Natural killer cell (primary cell): ENCODE data around the gene TLR9. TPM values are rescaled to one million over a fixed set of nuclear protein-coding genes. Genes with fewer than 3 reads are reported as not detected.

Experiments
- ATAC-seq, 3 donors: fragments of 150-1000 bp in 2 of 3; fragments of 200-7000 bp in 1 of 3; cut with Tn5 transposase; 1 replicate in 1 of 3; 2 replicates in 2 of 3; pipeline ENCODE4 v1.10.0; 2021; ENCODE audit warnings: mild to moderate bottlenecking in 2 of 3, moderate library complexity in 2 of 3
- DNase-seq, 2 donors: peaks; one replicate each; pipeline versions ENCODE4 v3.0.0 to v3.0.0-alpha.2; 2013 to 2021; ENCODE audit warnings: mixed read lengths in 1 of 2
- H3K27ac ChIP-seq: one replicate; pipeline ENCODE4 v1.5.1; 2013; ENCODE audit warnings: mild to moderate bottlenecking, low read length
- H3K27me3 ChIP-seq: one replicate; pipeline ENCODE4 v1.6.1; 2013; ENCODE audit warnings: low read length; ENCODE audit not compliant: control insufficient read depth, insufficient read depth
- H3K36me3 ChIP-seq: one replicate; pipeline ENCODE4 v1.6.1; 2013; ENCODE audit warnings: low read length; ENCODE audit not compliant: control insufficient read depth, insufficient read depth
- H3K4me1 ChIP-seq: one replicate; pipeline ENCODE4 v1.6.1; 2013; ENCODE audit warnings: low read length; ENCODE audit not compliant: control insufficient read depth, insufficient read depth
- H3K4me3 ChIP-seq: one replicate; pipeline ENCODE4 v1.5.1; 2013; ENCODE audit warnings: low read length
- H3K9me3 ChIP-seq: one replicate; pipeline ENCODE4 v1.6.1; 2013; ENCODE audit warnings: low read length; ENCODE audit not compliant: control insufficient read depth, insufficient read depth
- H3K27ac Mint-ChIP-seq, 2 donors: one replicate each; pipeline ENCODE4 v1.8.0; 2022; ENCODE audit warnings: mild to moderate bottlenecking in 2 of 2, mixed read lengths in 2 of 2, moderate library complexity in 1 of 2
- H3K27me3 Mint-ChIP-seq, 2 donors: one replicate each; pipeline ENCODE4 v1.8.0; 2022; ENCODE audit warnings: low read depth in 2 of 2, mixed read lengths in 2 of 2
- H3K36me3 Mint-ChIP-seq: one replicate; pipeline ENCODE4 v1.8.0; 2022; ENCODE audit warnings: mixed read lengths
- H3K4me1 Mint-ChIP-seq, 2 donors: one replicate each; pipeline ENCODE4 v1.8.0; 2022; ENCODE audit warnings: mixed read lengths in 2 of 2
- H3K4me3 Mint-ChIP-seq: one replicate; pipeline ENCODE4 v1.8.0; 2022; ENCODE audit warnings: mild to moderate bottlenecking, moderate library complexity, mixed read lengths
- H3K9me3 Mint-ChIP-seq, 2 donors: one replicate each; pipeline ENCODE4 v1.8.0; 2022; ENCODE audit warnings: mixed read lengths in 2 of 2
- CTCF ChIP-seq: fragments of 200-600 bp; IDR thresholded peaks from one replicate; pipeline ENCODE4 v1.8.0; 2022; ENCODE audit warnings: antibody characterized with exemption
- WGBS: methylation state at CpG from one replicate; pipeline ENCODE4 v1.1.7; 2013; ENCODE audit warnings: missing lambda C conversion rate; ENCODE audit not compliant: insufficient coverage; 5-methylcytosine and 5-hydroxymethylcytosine counted together
- intact Hi-C: fragments of 100-400 bp; cut with micrococcal nuclease; formaldehyde crosslinking; loops from one replicate; pipeline ENCODE4 v1.14.2; 2022
- total RNA-seq, 4 donors: library from RNA; stranded (reverse); fragments of 120-200 nt in 1 of 4; gene quantifications; one replicate each; pipeline versions ENCODE4 v1.2.3 to v1.2.4, GENCODE V29; 2013 to 2022

Gene TLR9
- total RNA-seq, 3 donors from 2014 or later (not counting 1 experiment from before 2014, with no cell fraction given) = 0.20 to 0.21 TPM; not detected in 1

DNA sequence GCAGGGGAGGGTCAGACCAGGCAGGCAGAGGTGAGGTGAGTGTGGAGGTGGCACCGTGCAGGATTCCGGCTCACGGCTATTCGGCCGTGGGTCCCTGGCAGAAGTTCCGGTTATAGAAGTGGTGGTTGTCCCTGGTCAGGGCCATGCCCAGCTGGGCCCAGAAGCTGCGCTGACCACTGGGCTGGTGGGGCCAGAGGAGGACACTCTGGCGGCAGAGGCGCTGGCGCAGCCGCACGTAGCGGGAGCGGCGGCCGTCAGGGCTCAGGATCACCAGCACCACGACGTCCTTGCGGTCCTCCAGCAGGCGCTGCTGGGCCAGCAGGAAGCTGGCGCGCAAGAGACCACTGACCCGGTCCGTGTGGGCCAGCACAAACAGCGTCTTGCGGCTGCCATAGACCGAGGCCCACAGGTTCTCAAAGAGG is 4.3 kb downstream of the TLR9 start:
- H3K4me3 Mint-ChIP-seq = no peak overlapping the region
- no peaks in the 10 kb centered on the region for H3K36me3 ChIP-seq
- intact Hi-C loops = loop anchor here (5.0 kb wide), 1 partner anchor 226 kb away; the partner anchor contains the start of gene SEMA3G
- H3K9me3 ChIP-seq = no peaks in the 10 kb centered on the region
- peaks cover 79% of the 10 kb centered on the region for H3K4me1 ChIP-seq
- H3K27me3 Mint-ChIP-seq = no peaks in the 10 kb centered on the region
- no peak for TF ChIP-seq CTCF
- no peaks in the 10 kb centered on the region for H3K27me3 ChIP-seq
- no peak for DNase-seq
- 96% methylated on average over 27 of the region's 27 CpGs for WGBS
- no peak overlapping the region for H3K27ac Mint-ChIP-seq
- H3K27ac ChIP-seq = no peak overlapping the region
- H3K4me1 Mint-ChIP-seq = peaks cover 40 to 45% of the 10 kb centered on the region in 2 donors
- H3K36me3 Mint-ChIP-seq = no peaks in the 10 kb centered on the region
- H3K4me3 ChIP-seq = no peak overlapping the region
- H3K9me3 Mint-ChIP-seq = no peaks in the 10 kb centered on the region
- no peak for ATAC-seq

DNA sequence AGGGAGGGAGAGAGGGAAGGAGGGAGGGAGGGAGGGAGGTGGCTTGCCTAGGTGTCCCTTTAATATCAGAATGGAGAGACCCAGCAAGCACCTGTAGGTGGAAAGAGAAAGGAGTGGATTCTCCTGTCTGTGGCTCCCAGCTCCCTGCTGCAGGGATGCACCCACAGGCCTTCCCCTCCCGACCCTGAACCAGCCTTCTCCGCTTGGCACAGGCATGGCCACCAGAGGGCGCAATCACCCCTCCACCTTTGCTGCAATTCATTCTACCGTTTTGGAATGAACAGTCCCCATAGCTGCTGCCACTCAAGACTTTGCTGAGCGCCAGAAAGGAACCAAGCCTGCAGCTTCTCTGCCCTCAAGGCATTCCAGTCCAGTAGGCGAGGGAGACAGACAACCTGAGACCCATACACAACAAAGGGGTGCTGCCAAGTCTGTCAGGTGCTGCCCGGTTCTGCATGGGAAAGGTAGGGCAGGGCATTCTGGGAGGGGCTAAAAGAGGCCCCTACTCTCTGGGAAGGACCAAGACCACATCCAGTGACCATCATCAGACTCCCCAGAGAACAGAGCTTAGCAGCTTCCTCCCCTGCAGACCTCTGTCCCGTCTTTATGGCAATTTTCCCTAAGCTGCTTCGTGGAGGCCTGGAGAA is 4.9 kb downstream of the TLR9 start:
- peak; percentile 76 for TF ChIP-seq CTCF
- Mint-ChIP-seq H3K27me3 (no peaks in the 10 kb centered on the region), H3K36me3 (no peaks in the 10 kb centered on the region), H3K9me3 (no peaks in the 10 kb centered on the region), H3K27ac (peak overlapping the region in 1 of 2 donors; percentile 10), H3K4me1 (peaks cover 39 to 40% of the 10 kb centered on the region in 2 donors), H3K4me3 (peak overlapping the region; percentile 40)
- H3K27me3 ChIP-seq = no peaks in the 10 kb centered on the region
- no peaks in the 10 kb centered on the region for H3K9me3 ChIP-seq
- no peak overlapping the region for H3K27ac ChIP-seq
- peaks cover 73% of the 10 kb centered on the region for H3K4me1 ChIP-seq
- peaks cover 3% of the 10 kb centered on the region for H3K36me3 ChIP-seq
- WGBS = 38% methylated on average over 9 of the region's 9 CpGs
- intact Hi-C loops = loop anchor here (1.0 to 5.0 kb wide), 2 partner anchors 119 to 227 kb away; partner anchors contain the start of gene SEMA3G
- DNase-seq (peak; percentile 79 to 93), ATAC-seq (peak; percentile 83 to 87 (median 84))
- H3K4me3 ChIP-seq = no peak overlapping the region

DNA sequence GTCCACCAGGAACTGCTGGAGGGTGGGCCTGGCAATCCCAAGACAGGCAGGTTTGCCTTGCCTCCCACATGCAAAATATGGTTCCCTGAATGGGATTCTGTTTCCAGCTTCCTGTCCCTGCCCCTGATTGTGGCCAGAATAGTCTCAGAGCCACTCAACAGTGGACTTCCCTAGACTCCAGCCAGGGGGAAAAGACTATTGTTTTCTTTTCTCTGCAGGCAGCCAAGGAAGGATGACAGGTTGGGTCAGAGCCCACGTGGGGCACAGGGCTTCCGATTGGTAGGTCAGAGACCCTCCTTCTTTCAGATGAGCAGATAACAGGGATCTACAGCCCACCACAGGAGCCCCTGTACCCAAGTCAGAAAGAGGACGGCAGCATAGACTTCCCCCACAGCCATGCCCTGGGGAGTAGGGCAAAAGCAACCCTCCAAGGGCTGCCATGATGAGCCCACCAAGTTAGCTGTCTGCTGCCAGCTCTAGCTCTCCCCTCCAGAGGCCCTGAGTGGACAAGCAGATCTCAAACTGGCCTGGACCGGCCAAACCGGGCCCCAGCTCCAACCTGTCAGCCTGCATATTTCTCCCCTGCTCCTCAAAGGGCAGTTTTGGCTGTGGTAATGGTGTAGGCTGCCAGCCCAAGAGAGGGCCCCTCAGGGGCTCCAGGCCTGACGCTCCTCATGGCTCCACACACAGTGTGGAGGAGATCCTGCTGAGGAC is 6.4 kb downstream of the TLR9 start:
- no peaks in the 10 kb centered on the region for H3K9me3 Mint-ChIP-seq
- peaks cover 17% of the 10 kb centered on the region for H3K36me3 ChIP-seq
- peak overlapping the region; percentile 51 for H3K27ac ChIP-seq
- no peaks in the 10 kb centered on the region for H3K27me3 ChIP-seq
- no peaks in the 10 kb centered on the region for H3K27me3 Mint-ChIP-seq
- TF ChIP-seq CTCF = no peak
- peaks cover 10% of the 10 kb centered on the region for H3K36me3 Mint-ChIP-seq
- H3K4me1 Mint-ChIP-seq = peaks cover 39 to 40% of the 10 kb centered on the region in 2 donors
- 88% methylated on average over 5 of the region's 6 CpGs for WGBS
- peak overlapping the region; percentile 68 to 80 for H3K27ac Mint-ChIP-seq
- H3K4me3 ChIP-seq = no peak overlapping the region
- peak in 1 of 2 donors; percentile 8 for DNase-seq
- no peaks in the 10 kb centered on the region for H3K9me3 ChIP-seq
- H3K4me1 ChIP-seq = peaks cover 70% of the 10 kb centered on the region
- H3K4me3 Mint-ChIP-seq = peak overlapping the region; percentile 82
- intact Hi-C loops = no loop called here
- no peak for ATAC-seq
